ENCODE results near the gene SCAF4.

Gene SCAF4

GRCh38 chr21:31735511-31735992 lies 3.6 kb upstream of the SCAF4 start:
- DNase-seq = peak; percentile 56

GRCh38 chr21:31733551-31734149 lies 1.7 kb upstream of the SCAF4 start:
- DNase-seq = peak; percentile 54

- peak; percentile 59 for DNase-seq
Measured at GRCh38 chr21:31732597-31733550, 956 bp upstream of the SCAF4 start.

GRCh38 chr21:31731056-31731856 lies 662 bp downstream of the SCAF4 start:
- DNase-seq = peak; percentile 73

- DNase-seq = peak; percentile 56
Measured at GRCh38 chr21:31730712-31731055, 1.2 kb downstream of the SCAF4 start.

GRCh38 chr21:31729622-31730343 lies 2.1 kb downstream of the SCAF4 start:
- DNase-seq = no peak

- no peak for DNase-seq
Measured at GRCh38 chr21:31728952-31729351, 3.0 kb downstream of the SCAF4 start.

- DNase-seq = no peak
Measured at GRCh38 chr21:31728191-31728590, 3.7 kb downstream of the SCAF4 start.

- no peak for DNase-seq
Measured at GRCh38 chr21:31727181-31727580, 4.7 kb downstream of the SCAF4 start.

GRCh38 chr21:31726407-31726806 lies 5.5 kb downstream of the SCAF4 start:
- no peak for DNase-seq

- peak; percentile 45 for DNase-seq
Measured at GRCh38 chr21:31725202-31725839, 6.6 kb downstream of the SCAF4 start.

- no peak for DNase-seq
Measured at GRCh38 chr21:31724552-31724951, 7.4 kb downstream of the SCAF4 start.

GRCh38 chr21:31721381-31721780 lies 10.5 kb downstream of the SCAF4 start:
- DNase-seq = no peak

- DNase-seq = no peak
Measured at GRCh38 chr21:31720739-31721138, 11.2 kb downstream of the SCAF4 start.

- DNase-seq = peak; percentile 79
Measured at GRCh38 chr21:31720330-31720729, 11.6 kb downstream of the SCAF4 start.

- no peak for DNase-seq
Measured at GRCh38 chr21:31716106-31716505, 15.8 kb downstream of the SCAF4 start.

GRCh38 chr21:31714741-31715365 lies 17.1 kb downstream of the SCAF4 start:
- DNase-seq = no peak

- peak; percentile 54 for DNase-seq
Measured at GRCh38 chr21:31713973-31714740, 17.8 kb downstream of the SCAF4 start.

- DNase-seq = no peak
Measured at GRCh38 chr21:31713115-31713514, 18.8 kb downstream of the SCAF4 start.

GRCh38 chr21:31711745-31712285 lies 20.1 kb downstream of the SCAF4 start:
- DNase-seq = no peak

- no peak for DNase-seq
Measured at GRCh38 chr21:31711326-31711725, 20.6 kb downstream of the SCAF4 start.
